Osteoblast (primary cell): ENCODE data around the gene RNF115. TPM values are rescaled to one million over a fixed set of nuclear protein-coding genes. Genes with fewer than 3 reads are reported as not detected.

Experiments
- DNase-seq: peaks from one replicate; pipeline ENCODE4 v3.0.0; 2011; ENCODE audit warnings: low spot score, mixed read lengths; ENCODE audit not compliant: insufficient read length; ENCODE audit errors: missing footprints
- H2AFZ ChIP-seq: 2 replicates; pipeline ENCODE4 v1.6.0; 2011; ENCODE audit warnings: mild to moderate bottlenecking, low read length
- H3K27ac ChIP-seq: 2 replicates; pipeline ENCODE4 v1.5.1; 2011; ENCODE audit warnings: mild to moderate bottlenecking, low read depth, low read length, moderate library complexity
- H3K27me3 ChIP-seq: 2 replicates; pipeline ENCODE4 v1.6.0; 2012; ENCODE audit warnings: mild to moderate bottlenecking, control low read depth, inconsistent platforms, low read length, moderate library complexity; ENCODE audit not compliant: insufficient read depth
- H3K36me3 ChIP-seq: 2 replicates; pipeline ENCODE4 v1.5.1; 2011; ENCODE audit warnings: mild to moderate bottlenecking, low read length, control low read depth, moderate library complexity; ENCODE audit not compliant: insufficient read depth
- H3K4me1 ChIP-seq: 2 replicates; pipeline ENCODE4 v1.5.1; 2011; ENCODE audit warnings: mild to moderate bottlenecking, low read length, control low read depth, moderate library complexity; ENCODE audit not compliant: insufficient read depth
- H3K4me2 ChIP-seq: 2 replicates; pipeline ENCODE4 v1.6.0; 2011; ENCODE audit warnings: mild to moderate bottlenecking, low read length; ENCODE audit not compliant: insufficient read depth
- H3K4me3 ChIP-seq: fragments of 200-600 bp; sonication (generic); 3 replicates; pipeline ENCODE4 v1.5.1; 2012; ENCODE audit warnings: mild to moderate bottlenecking, low read length, inconsistent platforms; ENCODE audit not compliant: insufficient read depth
- H3K79me2 ChIP-seq: 2 replicates; pipeline ENCODE4 v1.6.0; 2012; ENCODE audit warnings: mild to moderate bottlenecking, low read length, control low read depth, inconsistent platforms; ENCODE audit not compliant: insufficient read depth
- H3K9me3 ChIP-seq: 2 replicates; pipeline ENCODE4 v1.5.1; 2011; ENCODE audit warnings: low read depth, low read length, control low read depth
- H4K20me1 ChIP-seq: 2 replicates; pipeline ENCODE4 v1.6.0; 2012; ENCODE audit warnings: mild to moderate bottlenecking, low read length, control low read depth; ENCODE audit not compliant: insufficient read depth
- total RNA-seq: library from RNA; depleted of rRNA; stranded (reverse); fragments of >200 nt; gene quantifications from 2 replicates; pipeline ENCODE4 v1.2.3, GENCODE V29; 2012
- TF ChIP-seq, protein P1 (sequence below): IDR thresholded peaks from 2 replicates; pipeline ENCODE4 v1.5.1; 2011; ENCODE audit warnings: mild to moderate bottlenecking, low read depth, low read length, moderate library complexity; ENCODE audit errors: extremely low read depth

The RNF115 gene
- total RNA-seq, 1 donor = 23.2 TPM

DNA sequence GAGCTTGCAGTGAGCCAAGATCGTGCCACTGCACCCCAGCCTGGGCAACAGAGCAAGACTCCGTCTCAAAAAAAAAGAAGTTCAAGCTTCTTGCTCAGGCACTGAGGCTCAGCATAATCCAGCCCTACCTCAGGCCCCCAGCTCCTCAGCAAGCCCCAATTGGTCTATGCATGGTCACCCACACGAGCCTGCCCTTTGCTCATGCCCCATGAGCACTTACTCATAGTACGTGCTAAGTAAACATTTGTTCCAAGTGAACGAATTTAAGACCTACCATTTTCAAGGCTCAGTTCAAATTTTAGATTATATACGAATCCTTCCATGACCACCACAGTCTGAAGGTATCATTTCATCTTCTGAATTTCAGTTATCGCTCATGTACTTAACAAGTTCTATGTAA, 121.1 kb downstream of the RNF115 start:
- H3K79me2 ChIP-seq = no peaks in the 10 kb centered on the region
- H2AFZ ChIP-seq = no peak overlapping the region
- no peaks in the 10 kb centered on the region for H3K9me3 ChIP-seq
- no peaks in the 10 kb centered on the region for H3K27me3 ChIP-seq
- H3K4me3 ChIP-seq = no peak overlapping the region
- H3K36me3 ChIP-seq = no peaks in the 10 kb centered on the region
- no peak for DNase-seq
- no peaks in the 10 kb centered on the region for H4K20me1 ChIP-seq
- H3K4me1 ChIP-seq = peaks cover 6% of the 10 kb centered on the region
- H3K27ac ChIP-seq = no peak overlapping the region
- TF ChIP-seq, protein P1, sequence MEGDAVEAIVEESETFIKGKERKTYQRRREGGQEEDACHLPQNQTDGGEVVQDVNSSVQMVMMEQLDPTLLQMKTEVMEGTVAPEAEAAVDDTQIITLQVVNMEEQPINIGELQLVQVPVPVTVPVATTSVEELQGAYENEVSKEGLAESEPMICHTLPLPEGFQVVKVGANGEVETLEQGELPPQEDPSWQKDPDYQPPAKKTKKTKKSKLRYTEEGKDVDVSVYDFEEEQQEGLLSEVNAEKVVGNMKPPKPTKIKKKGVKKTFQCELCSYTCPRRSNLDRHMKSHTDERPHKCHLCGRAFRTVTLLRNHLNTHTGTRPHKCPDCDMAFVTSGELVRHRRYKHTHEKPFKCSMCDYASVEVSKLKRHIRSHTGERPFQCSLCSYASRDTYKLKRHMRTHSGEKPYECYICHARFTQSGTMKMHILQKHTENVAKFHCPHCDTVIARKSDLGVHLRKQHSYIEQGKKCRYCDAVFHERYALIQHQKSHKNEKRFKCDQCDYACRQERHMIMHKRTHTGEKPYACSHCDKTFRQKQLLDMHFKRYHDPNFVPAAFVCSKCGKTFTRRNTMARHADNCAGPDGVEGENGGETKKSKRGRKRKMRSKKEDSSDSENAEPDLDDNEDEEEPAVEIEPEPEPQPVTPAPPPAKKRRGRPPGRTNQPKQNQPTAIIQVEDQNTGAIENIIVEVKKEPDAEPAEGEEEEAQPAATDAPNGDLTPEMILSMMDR = no peak
- H3K4me2 ChIP-seq = no peak overlapping the region

DNA sequence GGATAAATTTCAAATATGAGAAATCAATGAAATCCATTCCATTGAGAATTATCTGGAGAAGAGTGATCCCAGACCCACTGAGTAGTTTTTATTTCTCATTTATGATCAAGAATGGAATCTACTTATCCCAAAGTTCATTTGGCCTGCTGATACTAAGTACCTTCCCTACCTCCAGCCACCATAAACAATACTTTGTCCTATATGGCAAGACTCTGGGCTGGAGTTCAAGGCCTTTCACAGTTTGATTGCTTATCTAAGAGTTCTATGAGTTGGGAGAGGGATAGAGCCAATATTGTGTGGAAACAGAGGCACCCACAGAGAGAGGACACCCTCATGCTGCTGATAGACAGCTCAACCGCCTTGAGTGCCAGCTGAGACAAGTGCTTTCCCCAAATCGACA, 121.8 kb downstream of the RNF115 start:
- H3K79me2 ChIP-seq = no peaks in the 10 kb centered on the region
- H3K36me3 ChIP-seq = no peaks in the 10 kb centered on the region
- no peak for DNase-seq
- peaks cover 5% of the 10 kb centered on the region for H3K4me1 ChIP-seq
- no peak overlapping the region for H3K27ac ChIP-seq
- no peaks in the 10 kb centered on the region for H3K27me3 ChIP-seq
- no peaks in the 10 kb centered on the region for H3K9me3 ChIP-seq
- TF ChIP-seq, protein P1 = no peak
- no peak overlapping the region for H3K4me2 ChIP-seq
- no peaks in the 10 kb centered on the region for H4K20me1 ChIP-seq
- no peak overlapping the region for H2AFZ ChIP-seq
- no peak overlapping the region for H3K4me3 ChIP-seq

DNA sequence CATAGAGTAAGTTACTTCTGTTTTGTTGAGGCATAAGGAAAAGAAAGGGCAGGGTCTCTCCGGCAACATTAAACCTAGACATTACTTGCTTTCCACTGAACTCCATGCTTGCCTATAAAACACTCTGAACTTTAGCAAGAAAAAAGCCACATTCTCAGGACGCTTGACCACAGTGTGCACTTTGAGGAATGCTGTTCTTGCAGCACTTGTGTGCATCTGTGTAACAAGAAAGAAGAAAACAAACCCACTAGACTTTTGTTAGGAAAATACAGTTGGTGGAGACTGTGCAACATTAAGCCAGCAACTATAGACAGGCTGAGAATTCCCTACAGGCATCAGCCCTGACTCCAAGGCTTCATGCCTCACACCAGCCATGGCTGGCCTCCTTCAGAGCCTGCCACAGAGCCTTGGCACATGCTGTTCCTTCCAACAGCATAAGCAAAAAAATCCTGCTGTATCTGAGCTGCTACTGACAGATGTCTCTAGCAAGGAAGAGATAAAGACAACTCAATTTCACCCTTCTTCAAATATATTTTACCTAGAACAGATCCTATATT, 122.5 kb downstream of the RNF115 start:
- TF ChIP-seq, protein P1 = no peak
- Histone ChIP-seq H3K36me3 (no peaks in the 10 kb centered on the region), H3K27me3 (no peaks in the 10 kb centered on the region), H3K4me2 (no peak overlapping the region), H3K4me1 (peaks cover 4% of the 10 kb centered on the region), H4K20me1 (no peaks in the 10 kb centered on the region), H3K4me3 (no peak overlapping the region), H3K27ac (no peak overlapping the region), H2AFZ (no peak overlapping the region), H3K79me2 (no peaks in the 10 kb centered on the region), H3K9me3 (no peaks in the 10 kb centered on the region)
- no peak for DNase-seq

DNA sequence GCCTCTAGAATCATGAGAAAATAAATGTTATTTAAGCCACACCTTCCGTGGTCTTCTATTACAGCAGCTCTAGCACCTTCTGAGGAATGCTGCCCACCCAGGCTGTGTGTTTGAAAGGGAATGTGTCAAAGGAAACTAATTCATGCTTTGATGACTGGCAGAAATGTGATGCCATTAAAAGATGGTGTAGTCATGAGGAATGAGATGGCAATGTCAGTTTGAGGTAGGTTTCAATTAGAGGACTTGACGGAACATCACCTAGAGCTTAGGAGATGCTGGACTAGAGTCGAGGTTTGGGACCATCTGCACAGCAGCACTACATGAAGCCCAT, 127.3 kb downstream of the RNF115 start:
- Histone ChIP-seq H3K4me1 (no peaks in the 10 kb centered on the region), H3K4me2 (no peak overlapping the region), H4K20me1 (no peaks in the 10 kb centered on the region), H3K79me2 (no peaks in the 10 kb centered on the region), H3K9me3 (no peaks in the 10 kb centered on the region), H3K27me3 (no peaks in the 10 kb centered on the region), H2AFZ (no peak overlapping the region), H3K27ac (no peak overlapping the region), H3K36me3 (no peaks in the 10 kb centered on the region), H3K4me3 (no peak overlapping the region)
- TF ChIP-seq, protein P1 = no peak
- no peak for DNase-seq
